BLaER1 treated with 17β-estradiol and CSF1 and Interleukin-3, amounts not matched to agents 10 nM and 100 nM (cell line): Measurements from ENCODE around the gene MMP28.

ENCODE experiments used
- H3K27ac ChIP-seq, 11 experiments: shearing (Covaris generic); formaldehyde crosslinking; 2 replicates each; pipeline ENCODE4 v1.8.1; 2022
- H3K27me3 ChIP-seq, 11 experiments: shearing (Covaris generic); formaldehyde crosslinking; 2 replicates each; pipeline ENCODE4 v1.8.1; 2022
- H3K36me3 ChIP-seq, 11 experiments: shearing (Covaris generic); formaldehyde crosslinking; 2 replicates each; pipeline ENCODE4 v1.8.1; 2022
- H3K4me1 ChIP-seq, 10 experiments: shearing (Covaris generic); formaldehyde crosslinking; 2 replicates each; pipeline ENCODE4 v1.8.1; 2022
- H3K4me2 ChIP-seq, 11 experiments: shearing (Covaris generic); formaldehyde crosslinking; 2 replicates each; pipeline ENCODE4 v1.8.1; 2022
- H3K4me3 ChIP-seq, 10 experiments: shearing (Covaris generic); formaldehyde crosslinking; 2 replicates each; pipeline ENCODE4 v1.8.1; 2022
- H3K9ac ChIP-seq, 11 experiments: shearing (Covaris generic); formaldehyde crosslinking; 2 replicates each; pipeline ENCODE4 v1.8.1; 2022
- H3K9me3 ChIP-seq, 11 experiments: shearing (Covaris generic); formaldehyde crosslinking; replicated peaks in 1 of 11; 2 replicates each; pipeline ENCODE4 v1.8.1; 2022
- H4K20me1 ChIP-seq, 11 experiments: shearing (Covaris generic); formaldehyde crosslinking; 2 replicates each; pipeline ENCODE4 v1.8.1; 2022
- Cebpa-rat ChIP-seq, 11 experiments: shearing (Covaris generic); IDR thresholded peaks; 2 replicates each; pipeline ENCODE4 v1.8.1; 2022

The MMP28 gene

GRCh38 chr17:35793257-35793656, 2.2 kb downstream of the MMP28 start:
- Histone ChIP-seq H3K27me3 (peaks cover 41 to 65% (median 55%) of the 10 kb centered on the region in 11 experiments), H4K20me1 (peaks cover 0 to 7% (median 0%) of the 10 kb centered on the region in 11 experiments; a peak in 2 of 22 replicates), H3K9me3 (no peaks in the 10 kb centered on the region), H3K4me3 (no peak overlapping the region), H3K4me2 (no peak overlapping the region), H3K9ac (no peak overlapping the region), H3K36me3 (no peaks in the 10 kb centered on the region), H3K27ac (no peak overlapping the region), H3K4me1 (peaks cover 5 to 12% (median 9%) of the 10 kb centered on the region in 10 experiments; a peak in 16 of 20 replicates)
- no peak for TF ChIP-seq Cebpa-rat (IDR thresholded peaks at IDR 0.05)

DNA sequence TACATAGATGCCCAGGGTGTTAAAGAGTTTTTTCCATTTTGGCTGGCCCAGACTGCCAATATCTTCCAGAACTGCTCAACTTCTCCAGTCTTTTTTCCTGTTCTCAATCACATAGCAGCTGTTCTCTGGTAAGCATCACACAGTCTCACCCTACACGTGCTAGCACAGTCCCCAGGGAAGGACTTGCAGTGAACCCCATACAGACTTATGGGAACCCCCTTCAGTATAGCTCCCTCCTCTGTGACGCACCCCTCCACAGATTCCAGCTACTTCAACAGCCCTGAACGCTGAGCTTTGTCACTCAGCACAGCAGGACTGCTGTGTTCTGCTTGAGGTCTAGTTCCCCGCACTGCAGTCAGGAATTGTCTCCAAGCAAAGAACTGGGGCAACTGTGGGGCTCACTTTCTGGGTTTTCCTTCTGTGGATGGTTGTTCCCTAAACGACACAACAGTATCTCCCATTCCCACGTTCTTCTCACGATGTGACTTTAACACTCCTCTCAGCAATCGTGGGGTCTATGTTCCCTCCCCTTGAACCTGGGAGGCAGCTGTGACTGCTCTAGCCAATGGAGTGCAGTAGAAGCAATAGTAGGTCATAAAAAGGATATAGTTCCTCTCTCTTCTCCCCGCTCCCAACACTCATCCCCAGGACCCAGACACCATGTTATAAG, 3.6 kb downstream of the MMP28 start:
- Histone ChIP-seq H3K9ac (no peak overlapping the region), H3K27me3 (peaks cover 38 to 52% (median 45%) of the 10 kb centered on the region in 11 experiments), H3K4me1 (peaks cover 5 to 12% (median 9%) of the 10 kb centered on the region in 10 experiments; a peak in 16 of 20 replicates), H3K4me3 (no peak overlapping the region), H4K20me1 (peaks cover 0 to 7% (median 0%) of the 10 kb centered on the region in 11 experiments; a peak in 2 of 22 replicates), H3K9me3 (no peaks in the 10 kb centered on the region), H3K4me2 (no peak overlapping the region), H3K27ac (no peak overlapping the region), H3K36me3 (no peaks in the 10 kb centered on the region)
- TF ChIP-seq Cebpa-rat (IDR thresholded peaks at IDR 0.05): no peak

- peaks cover 5 to 12% (median 9%) of the 10 kb centered on the region in 10 experiments; a peak in 16 of 20 replicates for H3K4me1 ChIP-seq
- no peak overlapping the region for H3K4me2 ChIP-seq
- H3K36me3 ChIP-seq: no peaks in the 10 kb centered on the region
- peaks cover 0 to 7% (median 0%) of the 10 kb centered on the region in 11 experiments; a peak in 2 of 22 replicates for H4K20me1 ChIP-seq
- peaks cover 28 to 42% (median 35%) of the 10 kb centered on the region in 11 experiments for H3K27me3 ChIP-seq
- H3K27ac ChIP-seq: no peak overlapping the region
- H3K4me3 ChIP-seq: no peak overlapping the region
- no peak overlapping the region for H3K9ac ChIP-seq
- TF ChIP-seq Cebpa-rat (IDR thresholded peaks at IDR 0.05): no peak
- H3K9me3 ChIP-seq: no peaks in the 10 kb centered on the region
Observed at GRCh38 chr17:35790841-35791240, 4.6 kb downstream of the MMP28 start.

DNA sequence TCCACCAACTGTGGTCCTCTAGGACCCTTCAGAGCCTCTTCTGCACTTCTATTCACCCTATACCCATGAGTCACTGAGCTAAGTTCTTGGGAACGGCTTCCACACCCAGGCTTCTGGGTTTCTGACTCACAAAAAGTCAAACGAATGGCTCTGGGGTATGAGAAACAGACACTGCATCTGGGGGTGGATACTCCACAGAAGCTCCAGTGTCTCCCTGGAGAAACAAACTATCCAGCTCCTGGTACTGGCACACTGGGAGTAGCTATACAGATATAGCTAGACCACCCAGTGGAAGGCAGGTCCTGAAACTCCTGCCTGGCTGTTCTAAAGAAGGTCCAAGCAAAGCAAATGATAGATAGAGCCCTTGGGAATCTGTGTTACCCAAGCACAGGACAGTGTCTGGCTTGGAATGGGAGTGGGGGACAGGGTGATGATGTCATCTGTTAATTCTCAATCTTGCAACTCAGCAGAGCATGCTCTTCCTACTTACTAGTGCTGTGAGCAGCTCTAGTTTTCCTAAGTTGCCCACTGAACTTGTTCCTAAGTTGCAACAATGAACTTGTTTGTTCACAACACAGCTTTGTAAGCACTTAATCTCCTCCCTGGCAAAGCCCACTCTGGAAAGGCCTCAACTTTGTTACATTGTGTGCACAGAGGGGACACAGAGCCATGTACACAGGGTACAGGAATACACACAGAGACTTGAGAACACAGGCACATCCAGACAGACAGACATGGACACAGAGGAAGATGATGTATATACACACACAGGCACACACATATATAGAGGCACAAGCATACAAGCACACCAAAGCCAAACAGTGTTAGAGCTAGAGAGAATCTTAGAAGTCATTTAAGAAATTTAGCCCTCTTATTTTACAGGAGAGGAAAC, 6.7 kb downstream of the MMP28 start:
- no peak overlapping the region for H3K4me3 ChIP-seq
- no peaks in the 10 kb centered on the region for H3K9me3 ChIP-seq
- peaks cover 7 to 21% (median 14%) of the 10 kb centered on the region in 11 experiments for H3K27me3 ChIP-seq
- no peak overlapping the region for H3K4me2 ChIP-seq
- no peak overlapping the region for H3K9ac ChIP-seq
- no peak for TF ChIP-seq Cebpa-rat (IDR thresholded peaks at IDR 0.05)
- H3K4me1 ChIP-seq: peaks cover 0 to 4% (median 0%) of the 10 kb centered on the region in 10 experiments; a peak in 2 of 20 replicates
- no peaks in the 10 kb centered on the region for H3K36me3 ChIP-seq
- no peaks in the 10 kb centered on the region for H4K20me1 ChIP-seq
- H3K27ac ChIP-seq: no peak overlapping the region

DNA sequence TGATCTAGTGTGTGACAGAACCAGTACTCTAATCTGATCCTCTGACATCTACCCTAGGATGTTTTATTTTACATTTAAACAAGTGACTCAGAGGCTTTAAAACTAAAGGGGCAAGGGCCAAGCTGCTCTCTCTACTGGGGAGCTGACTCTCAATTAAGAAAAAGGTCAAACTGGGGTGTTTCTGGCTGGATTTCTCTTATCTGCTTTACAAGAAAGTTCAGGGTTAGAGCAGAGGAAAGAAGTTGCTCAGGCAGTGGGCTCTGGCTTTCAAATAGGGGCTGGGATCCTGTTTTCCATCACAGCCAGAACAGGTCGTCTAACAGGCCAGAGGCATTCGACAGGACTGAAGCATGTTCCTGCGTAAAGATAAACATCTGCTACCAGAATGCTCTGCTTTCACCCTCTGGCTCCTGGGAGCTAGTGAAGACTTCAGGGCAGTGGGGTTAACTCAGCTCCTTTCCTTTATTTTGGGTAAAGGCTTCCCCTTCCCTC, 8.5 kb downstream of the MMP28 start:
- H3K9me3 ChIP-seq: no peaks in the 10 kb centered on the region
- H3K36me3 ChIP-seq: no peaks in the 10 kb centered on the region
- no peak overlapping the region for H3K9ac ChIP-seq
- H3K4me1 ChIP-seq: peaks cover 0 to 4% (median 0%) of the 10 kb centered on the region in 10 experiments; a peak in 2 of 20 replicates
- no peak overlapping the region for H3K4me2 ChIP-seq
- no peak overlapping the region for H3K27ac ChIP-seq
- H4K20me1 ChIP-seq: no peaks in the 10 kb centered on the region
- no peak overlapping the region for H3K4me3 ChIP-seq
- TF ChIP-seq Cebpa-rat (IDR thresholded peaks at IDR 0.05): no peak
- peaks cover 0 to 5% (median 0%) of the 10 kb centered on the region in 11 experiments; a peak in 9 of 22 replicates for H3K27me3 ChIP-seq

DNA sequence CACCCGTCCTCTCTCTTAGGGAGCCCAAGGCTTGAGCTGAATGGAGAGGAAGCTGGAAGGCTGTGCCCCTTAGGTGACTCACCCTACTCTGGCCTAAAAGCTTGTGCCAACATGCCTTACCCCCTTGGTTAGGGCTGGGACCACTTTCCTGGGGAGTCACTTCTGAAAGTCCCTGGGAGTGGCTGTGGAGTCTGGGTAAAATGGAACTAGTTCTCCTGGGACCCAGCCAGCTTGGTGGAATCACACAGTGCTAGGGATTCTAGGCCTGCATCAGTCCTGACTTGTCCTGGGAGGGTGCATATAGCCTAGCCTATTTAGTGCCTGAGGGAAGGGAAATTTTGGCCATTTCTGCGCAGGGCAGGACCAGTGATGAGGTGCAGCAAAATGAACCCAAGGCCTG, 10.5 kb downstream of the MMP28 start:
- peaks cover 0 to 4% (median 0%) of the 10 kb centered on the region in 10 experiments; a peak in 2 of 20 replicates for H3K4me1 ChIP-seq
- no peak overlapping the region for H3K9ac ChIP-seq
- H3K4me2 ChIP-seq: no peak overlapping the region

GRCh38 chr17:35780950-35781349, 14.5 kb downstream of the MMP28 start:
- no peak for TF ChIP-seq Cebpa-rat (IDR thresholded peaks at IDR 0.05)
- Histone ChIP-seq H3K9ac (no peak overlapping the region), H3K4me3 (no peak overlapping the region), H4K20me1 (no peaks in the 10 kb centered on the region), H3K4me2 (no peak overlapping the region), H3K9me3 (no peaks in the 10 kb centered on the region), H3K27me3 (no peaks in the 10 kb centered on the region), H3K36me3 (no peaks in the 10 kb centered on the region), H3K4me1 (peaks cover 0 to 28% (median 11%) of the 10 kb centered on the region in 10 experiments; a peak in 10 of 20 replicates), H3K27ac (no peak overlapping the region)

More for the DNA sequence above, 10.5 kb downstream of the MMP28 start:
- H3K27ac ChIP-seq: no peak overlapping the region
- no peaks in the 10 kb centered on the region for H4K20me1 ChIP-seq
- no peaks in the 10 kb centered on the region for H3K9me3 ChIP-seq
- no peak overlapping the region for H3K4me3 ChIP-seq
- no peaks in the 10 kb centered on the region for H3K27me3 ChIP-seq
- no peak for TF ChIP-seq Cebpa-rat (IDR thresholded peaks at IDR 0.05)
- H3K36me3 ChIP-seq: no peaks in the 10 kb centered on the region

- no peak for TF ChIP-seq Cebpa-rat (IDR thresholded peaks at IDR 0.05)
- Histone ChIP-seq H3K4me2 (peak overlapping the region in 3 of 11 experiments; percentile 23 to 27 (median 24); a peak in 4 of 22 replicates), H4K20me1 (no peaks in the 10 kb centered on the region), H3K27ac (peak overlapping the region in 2 of 11 experiments; percentile 13 to 15; a peak in 3 of 22 replicates), H3K27me3 (no peaks in the 10 kb centered on the region), H3K9ac (no peak overlapping the region), H3K4me1 (peaks cover 5 to 46% (median 31%) of the 10 kb centered on the region in 10 experiments; a peak in 18 of 20 replicates), H3K36me3 (no peaks in the 10 kb centered on the region), H3K9me3 (no peaks in the 10 kb centered on the region), H3K4me3 (no peak overlapping the region)
Observed at GRCh38 chr17:35778641-35779196, 16.7 kb downstream of the MMP28 start.
